ENCODE measurements around the gene CFAP300.

DNA sequence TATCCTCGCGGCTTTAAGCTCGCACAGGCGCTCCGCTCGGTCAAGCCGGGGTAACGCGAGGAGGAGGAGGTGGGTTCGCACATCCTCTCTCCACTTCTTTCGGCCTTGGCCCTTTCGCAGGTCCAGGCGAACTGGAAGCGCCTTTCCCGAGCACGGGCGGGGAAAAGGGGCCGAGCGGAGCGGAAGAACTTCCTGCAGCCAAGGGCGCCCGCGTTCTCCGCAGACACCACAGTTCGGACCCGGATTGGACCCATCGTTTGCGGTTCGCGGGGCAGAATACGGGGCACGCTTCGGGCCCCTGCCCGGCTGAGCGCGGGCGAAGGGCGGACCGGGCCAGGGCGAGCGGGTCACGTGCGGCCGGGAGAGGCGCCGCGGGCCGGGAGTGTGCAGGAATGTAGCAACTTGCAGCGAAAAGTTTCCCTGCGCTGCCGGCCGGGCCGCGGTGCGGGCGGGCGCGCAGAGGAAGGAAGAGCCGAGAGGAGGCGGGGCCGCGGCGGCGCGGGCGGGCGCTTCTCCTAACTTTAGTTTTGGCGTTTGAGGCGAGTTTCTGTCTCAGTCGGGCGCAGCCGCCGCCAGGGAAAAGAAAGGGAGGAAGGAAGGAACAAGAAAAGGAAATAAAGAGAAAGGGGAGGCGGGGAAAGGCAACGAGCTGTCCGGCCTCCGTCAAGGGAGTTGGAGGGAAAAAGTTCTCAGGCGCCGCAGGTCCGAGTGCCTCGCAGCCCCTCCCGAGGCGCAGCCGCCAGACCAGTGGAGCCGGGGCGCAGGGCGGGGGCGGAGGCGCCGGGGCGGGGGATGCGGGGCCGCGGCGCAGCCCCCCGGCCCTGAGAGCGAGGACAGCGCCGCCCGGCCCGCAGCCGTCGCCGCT, 62.9 kb downstream of the CFAP300 start, which contains the start of gene YAP1:
- TF ChIP-seq, protein P1, sequence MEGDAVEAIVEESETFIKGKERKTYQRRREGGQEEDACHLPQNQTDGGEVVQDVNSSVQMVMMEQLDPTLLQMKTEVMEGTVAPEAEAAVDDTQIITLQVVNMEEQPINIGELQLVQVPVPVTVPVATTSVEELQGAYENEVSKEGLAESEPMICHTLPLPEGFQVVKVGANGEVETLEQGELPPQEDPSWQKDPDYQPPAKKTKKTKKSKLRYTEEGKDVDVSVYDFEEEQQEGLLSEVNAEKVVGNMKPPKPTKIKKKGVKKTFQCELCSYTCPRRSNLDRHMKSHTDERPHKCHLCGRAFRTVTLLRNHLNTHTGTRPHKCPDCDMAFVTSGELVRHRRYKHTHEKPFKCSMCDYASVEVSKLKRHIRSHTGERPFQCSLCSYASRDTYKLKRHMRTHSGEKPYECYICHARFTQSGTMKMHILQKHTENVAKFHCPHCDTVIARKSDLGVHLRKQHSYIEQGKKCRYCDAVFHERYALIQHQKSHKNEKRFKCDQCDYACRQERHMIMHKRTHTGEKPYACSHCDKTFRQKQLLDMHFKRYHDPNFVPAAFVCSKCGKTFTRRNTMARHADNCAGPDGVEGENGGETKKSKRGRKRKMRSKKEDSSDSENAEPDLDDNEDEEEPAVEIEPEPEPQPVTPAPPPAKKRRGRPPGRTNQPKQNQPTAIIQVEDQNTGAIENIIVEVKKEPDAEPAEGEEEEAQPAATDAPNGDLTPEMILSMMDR (IDR thresholded peaks at IDR 0.05; ENCODE audit: low read depth, low read length) = no peak
- TF ChIP-seq EZH2phosphoT487 (IDR thresholded peaks at IDR 0.05; ENCODE audit: low read depth) = no peak
